Ovary (tissue), 3 donors: ENCODE results near the gene ZNF408.

ENCODE experiments used
- EP300 ChIP-seq: sonication (generic); formaldehyde crosslinking; IDR thresholded peaks from one replicate; pipeline ENCODE4 v1.6.1; 2017; ENCODE audit warnings: antibody characterized with exemption
- POLR2A ChIP-seq: fragments of 450-650 bp; IDR thresholded peaks from one replicate; pipeline ENCODE4 v1.6.1; 2017; ENCODE audit warnings: antibody characterized with exemption, mild to moderate bottlenecking, moderate library complexity
- TF ChIP-seq, protein P1 (sequence below), 3 donors: fragments of 450-650 bp in 2 of 3; fragments of 200-600 bp in 1 of 3; IDR thresholded peaks; one replicate each; pipeline versions ENCODE4 v1.5.1 to v1.8.0; 2016 to 2022; ENCODE audit warnings: antibody characterized with exemption in 3 of 3, mild to moderate bottlenecking in 1 of 3
- donor health status: DM: no; HTN: no; CAD: no.

GRCh38 chr11:46741600-46742484 is 41.0 kb downstream of the ZNF408 start:
- TF ChIP-seq, protein P1, sequence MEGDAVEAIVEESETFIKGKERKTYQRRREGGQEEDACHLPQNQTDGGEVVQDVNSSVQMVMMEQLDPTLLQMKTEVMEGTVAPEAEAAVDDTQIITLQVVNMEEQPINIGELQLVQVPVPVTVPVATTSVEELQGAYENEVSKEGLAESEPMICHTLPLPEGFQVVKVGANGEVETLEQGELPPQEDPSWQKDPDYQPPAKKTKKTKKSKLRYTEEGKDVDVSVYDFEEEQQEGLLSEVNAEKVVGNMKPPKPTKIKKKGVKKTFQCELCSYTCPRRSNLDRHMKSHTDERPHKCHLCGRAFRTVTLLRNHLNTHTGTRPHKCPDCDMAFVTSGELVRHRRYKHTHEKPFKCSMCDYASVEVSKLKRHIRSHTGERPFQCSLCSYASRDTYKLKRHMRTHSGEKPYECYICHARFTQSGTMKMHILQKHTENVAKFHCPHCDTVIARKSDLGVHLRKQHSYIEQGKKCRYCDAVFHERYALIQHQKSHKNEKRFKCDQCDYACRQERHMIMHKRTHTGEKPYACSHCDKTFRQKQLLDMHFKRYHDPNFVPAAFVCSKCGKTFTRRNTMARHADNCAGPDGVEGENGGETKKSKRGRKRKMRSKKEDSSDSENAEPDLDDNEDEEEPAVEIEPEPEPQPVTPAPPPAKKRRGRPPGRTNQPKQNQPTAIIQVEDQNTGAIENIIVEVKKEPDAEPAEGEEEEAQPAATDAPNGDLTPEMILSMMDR (IDR thresholded peaks at IDR 0.05) = no peak
- TF ChIP-seq EP300 (no peak), POLR2A (no peak)
